DOHH2 (cell line): ENCODE results near the gene UNKL.

Experiments
- EZH2phosphoT487 ChIP-seq: fragments of 200-600 bp; sonication (generic); IDR thresholded peaks from 2 replicates; pipeline ENCODE4 v1.6.1; 2017; ENCODE audit warnings: borderline replicate concordance, mild to moderate bottlenecking, antibody characterized with exemption, low read length, moderate library complexity, mixed read lengths
- TF ChIP-seq, protein P1 (sequence below): fragments of 200-600 bp; sonication (generic); IDR thresholded peaks from one replicate; pipeline ENCODE4 v1.5.1; 2014; ENCODE audit warnings: antibody characterized with exemption, mild to moderate bottlenecking, low read depth, low read length; ENCODE audit not compliant: poor library complexity, severe bottlenecking

DNA sequence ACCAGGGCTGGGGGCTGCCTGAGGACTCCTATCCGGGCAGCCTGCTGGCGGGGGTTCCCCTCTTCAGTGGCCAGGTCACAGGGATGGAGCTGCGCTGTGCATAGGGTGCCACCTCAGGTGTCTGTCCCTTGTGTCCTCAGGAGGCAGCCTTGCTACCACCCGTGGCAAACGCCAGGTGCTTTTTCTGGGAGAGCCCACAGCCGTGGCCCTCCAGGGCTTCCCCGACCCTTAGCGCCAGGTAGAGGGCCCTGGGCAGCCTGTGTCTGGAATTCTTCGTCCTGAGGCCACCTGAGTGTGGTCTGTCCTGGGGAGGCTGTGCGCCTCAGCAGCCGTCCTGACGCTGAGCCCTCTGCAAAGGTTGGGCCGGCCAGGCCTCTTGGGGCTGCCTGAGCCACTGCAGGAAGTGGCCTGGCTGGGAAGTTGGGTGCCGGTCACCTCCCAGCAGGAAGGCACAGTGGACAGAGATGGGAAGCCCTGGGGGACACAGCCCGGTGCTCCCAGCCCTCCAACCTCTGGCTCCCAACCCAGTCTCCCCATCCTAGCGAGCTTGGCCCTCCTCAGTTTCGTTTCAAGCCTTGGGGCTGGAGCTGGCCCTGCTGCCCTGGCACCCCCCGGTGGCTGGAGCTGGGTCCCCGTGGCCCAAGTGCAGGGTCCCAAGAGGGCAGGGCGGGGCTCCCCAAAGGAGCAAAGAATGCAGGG, 88.7 kb downstream of the UNKL start:
- TF ChIP-seq, protein P1, sequence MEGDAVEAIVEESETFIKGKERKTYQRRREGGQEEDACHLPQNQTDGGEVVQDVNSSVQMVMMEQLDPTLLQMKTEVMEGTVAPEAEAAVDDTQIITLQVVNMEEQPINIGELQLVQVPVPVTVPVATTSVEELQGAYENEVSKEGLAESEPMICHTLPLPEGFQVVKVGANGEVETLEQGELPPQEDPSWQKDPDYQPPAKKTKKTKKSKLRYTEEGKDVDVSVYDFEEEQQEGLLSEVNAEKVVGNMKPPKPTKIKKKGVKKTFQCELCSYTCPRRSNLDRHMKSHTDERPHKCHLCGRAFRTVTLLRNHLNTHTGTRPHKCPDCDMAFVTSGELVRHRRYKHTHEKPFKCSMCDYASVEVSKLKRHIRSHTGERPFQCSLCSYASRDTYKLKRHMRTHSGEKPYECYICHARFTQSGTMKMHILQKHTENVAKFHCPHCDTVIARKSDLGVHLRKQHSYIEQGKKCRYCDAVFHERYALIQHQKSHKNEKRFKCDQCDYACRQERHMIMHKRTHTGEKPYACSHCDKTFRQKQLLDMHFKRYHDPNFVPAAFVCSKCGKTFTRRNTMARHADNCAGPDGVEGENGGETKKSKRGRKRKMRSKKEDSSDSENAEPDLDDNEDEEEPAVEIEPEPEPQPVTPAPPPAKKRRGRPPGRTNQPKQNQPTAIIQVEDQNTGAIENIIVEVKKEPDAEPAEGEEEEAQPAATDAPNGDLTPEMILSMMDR: no peak
- no peak for TF ChIP-seq EZH2phosphoT487
